Measurements from ENCODE around the gene NUDT8.

NUDT8 gene

DNA sequence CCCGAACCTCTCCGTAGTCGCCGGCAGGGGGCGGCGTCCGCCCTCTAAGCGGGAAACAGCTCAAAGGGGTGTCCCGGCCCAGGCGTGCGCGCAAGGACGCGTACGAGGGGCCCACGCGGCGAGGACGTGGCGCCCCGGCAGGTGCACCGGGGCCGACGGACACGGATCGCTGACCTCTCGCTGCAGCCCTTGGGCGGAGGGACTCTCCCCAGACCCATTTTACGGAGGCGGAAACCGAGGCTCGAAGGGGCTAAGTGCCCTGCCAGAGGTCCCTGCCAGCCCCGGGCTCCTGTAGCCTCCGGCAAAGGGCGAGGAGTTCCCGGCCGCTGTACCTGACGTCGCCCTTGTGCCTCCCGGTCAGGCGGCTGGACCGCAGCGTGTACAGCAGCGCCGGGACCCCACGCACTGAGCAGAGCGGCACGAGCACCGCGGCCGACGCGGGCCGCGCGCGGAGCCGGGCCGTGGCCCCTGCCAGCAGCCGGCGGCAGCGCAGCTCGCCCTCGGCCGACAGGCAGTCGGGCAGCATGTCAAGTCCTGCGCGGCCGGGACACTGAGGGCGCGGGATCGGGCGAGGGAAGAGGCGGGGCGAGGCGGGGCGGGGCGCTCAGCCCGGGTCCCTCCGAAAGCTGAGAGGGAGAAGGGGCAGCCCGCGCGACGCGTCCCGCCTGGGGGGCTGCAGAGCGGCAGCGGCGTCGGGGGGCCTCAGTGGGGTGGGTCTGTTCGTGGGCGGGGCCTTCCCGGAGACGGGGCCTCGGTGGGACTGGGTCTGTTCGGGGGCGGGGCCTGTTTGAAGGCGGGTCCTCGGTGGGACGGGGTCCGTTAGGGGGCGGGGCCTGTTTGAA is at the start of gene NUDT8:
Gene NUDT8 (minus strand): TSS at position 552 of the 842 bp plus-strand sequence. CDS start 26 bp downstream, at position 526.
- no peak for FAIRE-seq

GRCh38 chr11:67675058-67675747 is 45.5 kb upstream of the NUDT8 start:
- no peak for FAIRE-seq
- DNase-seq (ENCODE audit: insufficient read length, low spot score) = no peak
- TF ChIP-seq, protein P1, sequence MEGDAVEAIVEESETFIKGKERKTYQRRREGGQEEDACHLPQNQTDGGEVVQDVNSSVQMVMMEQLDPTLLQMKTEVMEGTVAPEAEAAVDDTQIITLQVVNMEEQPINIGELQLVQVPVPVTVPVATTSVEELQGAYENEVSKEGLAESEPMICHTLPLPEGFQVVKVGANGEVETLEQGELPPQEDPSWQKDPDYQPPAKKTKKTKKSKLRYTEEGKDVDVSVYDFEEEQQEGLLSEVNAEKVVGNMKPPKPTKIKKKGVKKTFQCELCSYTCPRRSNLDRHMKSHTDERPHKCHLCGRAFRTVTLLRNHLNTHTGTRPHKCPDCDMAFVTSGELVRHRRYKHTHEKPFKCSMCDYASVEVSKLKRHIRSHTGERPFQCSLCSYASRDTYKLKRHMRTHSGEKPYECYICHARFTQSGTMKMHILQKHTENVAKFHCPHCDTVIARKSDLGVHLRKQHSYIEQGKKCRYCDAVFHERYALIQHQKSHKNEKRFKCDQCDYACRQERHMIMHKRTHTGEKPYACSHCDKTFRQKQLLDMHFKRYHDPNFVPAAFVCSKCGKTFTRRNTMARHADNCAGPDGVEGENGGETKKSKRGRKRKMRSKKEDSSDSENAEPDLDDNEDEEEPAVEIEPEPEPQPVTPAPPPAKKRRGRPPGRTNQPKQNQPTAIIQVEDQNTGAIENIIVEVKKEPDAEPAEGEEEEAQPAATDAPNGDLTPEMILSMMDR (IDR thresholded peaks at IDR 0.05; ENCODE audit: insufficient read depth, missing control alignments) = no peak

More for the DNA sequence above, at the start of gene NUDT8:
- TF ChIP-seq, protein P1 (IDR thresholded peaks at IDR 0.05; ENCODE audit: insufficient read depth, missing control alignments) = peak; percentile 69
- DNase-seq (ENCODE audit: insufficient read length, low spot score) = no peak

- TF ChIP-seq, protein P1 (IDR thresholded peaks at IDR 0.05; ENCODE audit: insufficient read depth, missing control alignments) = no peak
- DNase-seq (ENCODE audit: insufficient read length, low spot score) (no peak), FAIRE-seq (no peak)
Measured at GRCh38 chr11:67674442-67674871, 44.7 kb upstream of the NUDT8 start, which contains the start of gene ALDH3B2. Gene ALDH3B2 (minus strand): TSS chr11:67674623. CDS start chr11:67666935, 7,688 bp downstream.

- TF ChIP-seq, protein P1 (IDR thresholded peaks at IDR 0.05; ENCODE audit: insufficient read depth, missing control alignments) = no peak
- FAIRE-seq (no peak), DNase-seq (ENCODE audit: insufficient read length, low spot score) (no peak)
Measured at GRCh38 chr11:67673902-67674301, 44.2 kb upstream of the NUDT8 start.

DNA sequence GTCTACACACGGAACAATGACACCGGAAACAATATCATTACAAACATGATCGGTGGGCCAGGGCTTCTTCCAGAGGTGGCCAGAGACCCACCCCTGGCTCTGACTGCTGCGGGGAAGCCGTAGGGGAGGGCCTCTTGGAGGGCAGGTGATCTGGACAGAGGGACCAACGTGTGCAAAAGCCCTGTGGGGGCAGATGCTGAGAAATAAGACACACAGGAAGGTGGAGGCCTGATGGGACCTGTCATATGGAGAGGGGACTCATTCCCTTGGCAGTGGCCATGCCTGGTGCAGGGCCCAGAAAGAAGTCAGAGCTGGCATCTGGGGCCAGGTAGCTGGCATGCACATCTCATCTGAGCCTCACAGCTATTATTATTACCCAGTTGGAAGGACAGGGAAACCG is 43.6 kb upstream of the NUDT8 start:
- FAIRE-seq = no peak
- no peak for DNase-seq (ENCODE audit: insufficient read length, low spot score)
- TF ChIP-seq, protein P1 (IDR thresholded peaks at IDR 0.05; ENCODE audit: insufficient read depth, missing control alignments) = no peak

DNA sequence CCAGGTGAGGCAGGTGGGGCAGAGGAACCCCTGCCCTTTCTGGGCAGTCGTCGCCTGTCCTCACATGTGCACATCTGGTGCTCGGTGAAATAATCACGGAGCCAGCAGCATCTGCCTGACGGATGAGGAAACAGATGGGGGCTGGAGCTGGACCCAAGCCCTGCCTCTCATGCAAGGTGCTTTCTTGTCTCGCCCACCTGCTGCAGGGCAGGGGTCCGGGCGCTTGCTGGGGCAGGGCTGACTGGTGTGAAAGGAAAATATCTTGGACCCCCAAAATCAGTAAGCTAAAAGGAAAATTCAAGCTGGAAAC is 41.4 kb upstream of the NUDT8 start:
- TF ChIP-seq, protein P1 (IDR thresholded peaks at IDR 0.05; ENCODE audit: insufficient read depth, missing control alignments) = no peak
- FAIRE-seq (no peak), DNase-seq (ENCODE audit: insufficient read length, low spot score) (no peak)

All from D721Med (cell line).